ENCODE measurements around the gene GALNT13.

DNA sequence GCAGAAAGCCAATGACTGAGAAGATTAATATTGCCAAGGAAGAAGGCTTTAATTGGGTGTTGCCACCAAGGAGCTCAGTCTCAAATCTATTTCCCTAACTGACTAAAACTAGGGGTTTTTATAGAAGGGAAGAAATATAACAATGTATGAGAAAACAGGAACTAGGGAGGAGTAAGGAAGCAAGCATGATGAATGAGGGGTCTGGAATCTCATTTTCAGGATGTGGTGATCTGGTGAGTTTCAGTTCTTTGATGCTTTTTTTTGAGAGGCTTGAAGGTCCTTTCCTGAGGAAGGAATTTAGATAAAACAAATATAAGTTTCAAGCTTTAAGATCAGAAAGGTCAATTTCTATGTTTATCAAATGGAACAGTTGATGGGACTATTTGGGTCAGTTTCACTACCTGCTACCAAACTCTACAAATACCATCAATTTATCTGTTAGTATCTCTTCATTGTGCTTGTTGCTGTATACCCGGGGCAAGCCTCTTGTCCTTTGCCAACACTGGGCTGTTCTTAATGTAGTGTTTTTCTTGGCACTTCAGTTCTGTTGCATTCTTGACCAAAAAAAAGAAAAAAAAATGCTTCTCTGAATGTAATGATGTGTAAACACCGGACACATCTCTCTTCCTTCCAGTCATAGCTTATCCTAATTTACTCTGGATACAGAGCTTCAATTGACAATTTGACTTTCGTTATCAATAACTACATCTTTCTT is 357.0 kb downstream of the GALNT13 start:
- TF ChIP-seq, protein P1, sequence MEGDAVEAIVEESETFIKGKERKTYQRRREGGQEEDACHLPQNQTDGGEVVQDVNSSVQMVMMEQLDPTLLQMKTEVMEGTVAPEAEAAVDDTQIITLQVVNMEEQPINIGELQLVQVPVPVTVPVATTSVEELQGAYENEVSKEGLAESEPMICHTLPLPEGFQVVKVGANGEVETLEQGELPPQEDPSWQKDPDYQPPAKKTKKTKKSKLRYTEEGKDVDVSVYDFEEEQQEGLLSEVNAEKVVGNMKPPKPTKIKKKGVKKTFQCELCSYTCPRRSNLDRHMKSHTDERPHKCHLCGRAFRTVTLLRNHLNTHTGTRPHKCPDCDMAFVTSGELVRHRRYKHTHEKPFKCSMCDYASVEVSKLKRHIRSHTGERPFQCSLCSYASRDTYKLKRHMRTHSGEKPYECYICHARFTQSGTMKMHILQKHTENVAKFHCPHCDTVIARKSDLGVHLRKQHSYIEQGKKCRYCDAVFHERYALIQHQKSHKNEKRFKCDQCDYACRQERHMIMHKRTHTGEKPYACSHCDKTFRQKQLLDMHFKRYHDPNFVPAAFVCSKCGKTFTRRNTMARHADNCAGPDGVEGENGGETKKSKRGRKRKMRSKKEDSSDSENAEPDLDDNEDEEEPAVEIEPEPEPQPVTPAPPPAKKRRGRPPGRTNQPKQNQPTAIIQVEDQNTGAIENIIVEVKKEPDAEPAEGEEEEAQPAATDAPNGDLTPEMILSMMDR (IDR thresholded peaks at IDR 0.05) = no peak
- no peak for TF ChIP-seq POLR2A (IDR thresholded peaks at IDR 0.05)

Measured in lower leg skin (tissue), 3 donors.